ENCODE measurements around the gene AFF4.
A peak's percentile ranks its signal among the peaks of the same experiment; 100 is the strongest.
"Not testable (repeated sequence)": the region's sequence is repeated elsewhere in the genome, so short reads cannot be mapped to it uniquely, and the experiment has no call there.

The AFF4 gene

GRCh38 chr5:132887283-132887682 lies 76.2 kb downstream of the AFF4 start:
- no peak for DNase-seq (ENCODE audit: low spot score)

GRCh38 chr5:132886064-132886823 lies 77.2 kb downstream of the AFF4 start:
- DNase-seq (ENCODE audit: low spot score), result no peak

- DNase-seq (ENCODE audit: low spot score), result no peak
These were observed 78.9 kb downstream of the AFF4 start for GRCh38 chr5:132884548-132884947.

- peak; percentile 28 for DNase-seq (ENCODE audit: low spot score)
These were observed 80.1 kb downstream of the AFF4 start for GRCh38 chr5:132883261-132883834.

GRCh38 chr5:132877938-132878337 lies 85.5 kb downstream of the AFF4 start:
- DNase-seq (ENCODE audit: low spot score), result no peak

GRCh38 chr5:132877466-132877865 lies 86.0 kb downstream of the AFF4 start:
- DNase-seq (ENCODE audit: low spot score), result no peak

GRCh38 chr5:132876020-132876759 lies 87.2 kb downstream of the AFF4 start:
- no peak for DNase-seq (ENCODE audit: low spot score)

- no peak for DNase-seq (ENCODE audit: low spot score)
These were observed 89.5 kb downstream of the AFF4 start for GRCh38 chr5:132873930-132874271.

GRCh38 chr5:132873119-132873929 lies 90.1 kb downstream of the AFF4 start, which contains the start of gene LEAP2:
Gene LEAP2 (plus strand): TSS chr5:132873668. CDS start chr5:132873695, 27 bp downstream.
- no peak for DNase-seq (ENCODE audit: low spot score)

- no peak for DNase-seq (ENCODE audit: low spot score)
These were observed 90.7 kb downstream of the AFF4 start for GRCh38 chr5:132872788-132873118.

GRCh38 chr5:132871459-132872284 lies 91.8 kb downstream of the AFF4 start:
- DNase-seq (ENCODE audit: low spot score), result no peak

GRCh38 chr5:132870801-132871200 lies 92.6 kb downstream of the AFF4 start:
- no peak for DNase-seq (ENCODE audit: low spot score)

- DNase-seq (ENCODE audit: low spot score), result no peak
These were observed 94.7 kb downstream of the AFF4 start for GRCh38 chr5:132868754-132869153.

- DNase-seq (ENCODE audit: low spot score), result no peak
These were observed 96.4 kb downstream of the AFF4 start for GRCh38 chr5:132867046-132867451.

GRCh38 chr5:132866342-132867045 lies 96.9 kb downstream of the AFF4 start, which contains the start of the genes GDF9 and UQCRQ:
Gene GDF9 (minus strand): TSS chr5:132866469. CDS start chr5:132864533, 1,936 bp downstream.
Gene UQCRQ (plus strand): TSS chr5:132866642. CDS start chr5:132866882, 240 bp downstream.
- DNase-seq (ENCODE audit: low spot score), result peak; percentile 96

GRCh38 chr5:132865668-132866341 lies 97.6 kb downstream of the AFF4 start:
- no peak for DNase-seq (ENCODE audit: low spot score)

- DNase-seq (ENCODE audit: low spot score), result no peak
These were observed 102.7 kb downstream of the AFF4 start for GRCh38 chr5:132860742-132861141.

GRCh38 chr5:132859889-132860437 lies 103.5 kb downstream of the AFF4 start:
- DNase-seq (ENCODE audit: low spot score), result no peak

GRCh38 chr5:132856011-132856410 lies 107.4 kb downstream of the AFF4 start:
- no peak for DNase-seq (ENCODE audit: low spot score)

GRCh38 chr5:132854992-132855391 lies 108.4 kb downstream of the AFF4 start:
- DNase-seq (ENCODE audit: low spot score), result not testable (repeated sequence)

Data from CD4-positive, alpha-beta T cell treated with Interleukin-15 for 4 hours (primary cell).